Activated naive CD8-positive, alpha-beta T cell (primary cell): ENCODE measurements around the gene RBM47.
A peak's percentile ranks its signal among the peaks of the same experiment; 100 is the strongest.

Source experiments
- H3K27ac Mint-ChIP-seq: one replicate; pipeline ENCODE4 v1.8.0; 2021; ENCODE audit warnings: mixed read lengths
- H3K27me3 Mint-ChIP-seq: one replicate; pipeline ENCODE4 v1.8.0; 2021; ENCODE audit warnings: mixed read lengths
- H3K36me3 Mint-ChIP-seq: one replicate; pipeline ENCODE4 v1.8.0; 2021; ENCODE audit warnings: mixed read lengths
- H3K4me1 Mint-ChIP-seq: one replicate; pipeline ENCODE4 v1.8.0; 2021; ENCODE audit warnings: low read depth, mixed read lengths
- H3K4me3 Mint-ChIP-seq: one replicate; pipeline ENCODE4 v1.8.0; 2021; ENCODE audit warnings: mild to moderate bottlenecking, mixed read lengths
- H3K9me3 Mint-ChIP-seq: one replicate; pipeline ENCODE4 v1.8.0; 2021; ENCODE audit warnings: low read depth, mixed read lengths

The RBM47 gene

GRCh38 chr4:40492691-40493090 lies 137.0 kb downstream of the RBM47 start:
- Mint-ChIP-seq H3K4me1 (no peaks in the 10 kb centered on the region), H3K4me3 (no peak overlapping the region), H3K9me3 (no peaks in the 10 kb centered on the region), H3K27ac (no peak overlapping the region), H3K27me3 (no peaks in the 10 kb centered on the region), H3K36me3 (no peaks in the 10 kb centered on the region)

DNA sequence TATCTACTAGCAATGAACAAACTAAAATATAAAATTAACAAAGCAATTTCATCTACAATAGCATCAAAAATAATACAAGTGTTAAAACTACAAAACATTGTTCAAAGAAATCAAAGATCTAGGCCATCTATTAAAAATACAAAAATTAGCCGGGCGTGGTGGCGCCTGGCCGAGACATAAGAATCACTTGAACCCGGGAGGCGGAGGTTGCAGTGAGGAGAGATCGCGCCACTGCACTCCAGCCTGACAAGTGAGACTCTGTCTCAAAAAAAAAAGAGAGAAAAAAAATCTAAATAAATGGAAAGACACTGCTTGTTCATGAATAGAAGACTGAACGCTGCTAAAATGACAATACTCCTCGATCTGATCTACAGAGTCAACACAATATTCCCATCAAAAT lies 139.2 kb downstream of the RBM47 start:
- no peak overlapping the region for H3K27ac Mint-ChIP-seq
- H3K4me3 Mint-ChIP-seq, result no peak overlapping the region
- H3K4me1 Mint-ChIP-seq, result no peaks in the 10 kb centered on the region
- H3K9me3 Mint-ChIP-seq, result peaks cover 4% of the 10 kb centered on the region
- H3K36me3 Mint-ChIP-seq, result peaks cover 5% of the 10 kb centered on the region
- no peaks in the 10 kb centered on the region for H3K27me3 Mint-ChIP-seq

GRCh38 chr4:40489961-40490360 lies 139.7 kb downstream of the RBM47 start:
- Mint-ChIP-seq H3K4me1 (no peaks in the 10 kb centered on the region), H3K27me3 (no peaks in the 10 kb centered on the region), H3K9me3 (peaks cover 4% of the 10 kb centered on the region), H3K36me3 (peaks cover 5% of the 10 kb centered on the region), H3K27ac (no peak overlapping the region), H3K4me3 (no peak overlapping the region)

- H3K9me3 Mint-ChIP-seq, result peaks cover 4% of the 10 kb centered on the region
- H3K4me1 Mint-ChIP-seq, result no peaks in the 10 kb centered on the region
- no peaks in the 10 kb centered on the region for H3K27me3 Mint-ChIP-seq
- peaks cover 5% of the 10 kb centered on the region for H3K36me3 Mint-ChIP-seq
- no peak overlapping the region for H3K4me3 Mint-ChIP-seq
- no peak overlapping the region for H3K27ac Mint-ChIP-seq
Observed at GRCh38 chr4:40486534-40486933, 143.1 kb downstream of the RBM47 start.

GRCh38 chr4:40484346-40485090 lies 145.1 kb downstream of the RBM47 start:
- Mint-ChIP-seq H3K4me1 (no peaks in the 10 kb centered on the region), H3K36me3 (peaks cover 5% of the 10 kb centered on the region), H3K27me3 (no peaks in the 10 kb centered on the region), H3K4me3 (no peak overlapping the region), H3K27ac (no peak overlapping the region), H3K9me3 (peaks cover 4% of the 10 kb centered on the region)

DNA sequence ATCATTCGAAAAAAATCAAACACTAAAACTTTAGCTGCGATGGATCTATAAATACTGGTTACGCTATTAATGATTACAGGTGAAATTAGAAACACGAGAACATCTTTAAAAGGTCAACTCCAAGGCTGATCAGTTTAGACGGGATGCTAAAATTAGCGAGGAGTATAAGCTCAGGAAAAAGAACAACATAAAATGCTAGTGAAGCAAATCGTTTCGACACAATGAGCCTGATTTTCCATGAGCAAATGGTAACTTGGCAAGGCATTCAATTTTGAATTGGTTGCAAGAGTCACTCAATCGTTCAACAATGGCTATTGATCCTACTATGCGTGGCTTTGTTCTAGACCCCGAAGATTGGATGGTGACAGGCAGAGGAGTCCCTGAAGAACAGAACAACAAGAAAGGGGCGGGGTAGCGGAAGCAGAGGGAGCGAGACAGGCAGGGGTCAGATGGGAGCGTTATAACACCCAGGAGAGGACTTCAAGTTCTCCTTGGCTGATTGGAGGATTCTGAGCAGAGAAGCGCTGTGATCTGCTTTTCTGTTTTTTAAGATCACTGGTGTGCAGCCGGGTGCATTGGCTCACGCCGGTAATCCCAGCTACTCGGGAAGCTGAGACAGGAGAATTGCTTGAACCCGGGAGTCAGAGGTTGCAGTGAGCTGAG lies 146.5 kb downstream of the RBM47 start:
- no peaks in the 10 kb centered on the region for H3K4me1 Mint-ChIP-seq
- peaks cover 5% of the 10 kb centered on the region for H3K36me3 Mint-ChIP-seq
- H3K9me3 Mint-ChIP-seq, result peaks cover 4% of the 10 kb centered on the region
- no peak overlapping the region for H3K27ac Mint-ChIP-seq
- H3K4me3 Mint-ChIP-seq, result no peak overlapping the region
- H3K27me3 Mint-ChIP-seq, result no peaks in the 10 kb centered on the region

DNA sequence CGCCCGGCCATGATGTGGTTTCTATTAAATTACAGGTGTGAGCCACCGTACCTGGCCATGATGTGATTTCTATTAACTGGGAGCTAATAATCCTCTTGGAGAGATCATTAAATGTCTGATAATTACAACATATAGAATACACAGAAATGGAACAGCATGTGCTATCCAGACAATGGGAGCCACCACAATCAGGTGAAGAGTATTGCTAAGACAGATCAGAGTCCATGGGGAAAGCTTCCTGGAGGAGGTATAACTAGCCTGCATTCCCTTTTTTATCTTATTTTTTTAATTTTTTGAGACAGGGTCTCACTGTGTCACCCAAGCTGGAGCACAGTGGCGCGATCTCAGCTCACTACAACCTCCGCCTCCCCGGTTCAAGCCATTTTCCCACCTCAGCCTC lies 147.7 kb downstream of the RBM47 start:
- Mint-ChIP-seq H3K36me3 (peaks cover 5% of the 10 kb centered on the region), H3K27ac (no peak overlapping the region), H3K4me3 (no peak overlapping the region)

GRCh38 chr4:40480291-40480690 lies 149.4 kb downstream of the RBM47 start:
- peaks cover 3% of the 10 kb centered on the region for H3K4me1 Mint-ChIP-seq
- H3K27me3 Mint-ChIP-seq, result no peaks in the 10 kb centered on the region
- no peak overlapping the region for H3K27ac Mint-ChIP-seq
- no peak overlapping the region for H3K4me3 Mint-ChIP-seq
- no peaks in the 10 kb centered on the region for H3K36me3 Mint-ChIP-seq
- no peaks in the 10 kb centered on the region for H3K9me3 Mint-ChIP-seq

More for the DNA sequence above, 147.7 kb downstream of the RBM47 start:
- peaks cover 4% of the 10 kb centered on the region for H3K9me3 Mint-ChIP-seq
- no peaks in the 10 kb centered on the region for H3K4me1 Mint-ChIP-seq
- H3K27me3 Mint-ChIP-seq, result no peaks in the 10 kb centered on the region

GRCh38 chr4:40479378-40479777 lies 150.3 kb downstream of the RBM47 start:
- Mint-ChIP-seq H3K4me1 (peaks cover 7% of the 10 kb centered on the region), H3K4me3 (no peak overlapping the region), H3K9me3 (no peaks in the 10 kb centered on the region), H3K27ac (no peak overlapping the region), H3K36me3 (no peaks in the 10 kb centered on the region), H3K27me3 (no peaks in the 10 kb centered on the region)

DNA sequence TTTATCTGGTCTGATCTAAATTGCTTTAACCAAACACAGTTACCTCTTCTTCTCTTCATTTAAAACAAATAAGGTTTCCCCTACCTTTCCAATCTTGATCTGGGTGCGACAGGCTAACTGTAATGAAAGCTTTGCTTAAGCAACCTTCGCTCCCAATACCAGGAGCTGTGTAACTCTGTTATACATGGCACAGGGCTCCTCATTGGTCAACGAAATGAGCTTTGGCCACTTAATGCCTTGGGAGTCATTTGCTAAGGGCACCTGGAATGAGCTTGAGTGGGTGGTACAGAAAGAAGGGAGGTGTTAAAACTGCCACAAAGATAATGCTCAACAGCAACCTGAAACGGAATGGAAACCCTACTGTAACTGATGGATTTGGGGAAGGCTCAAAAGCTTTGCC lies 154.1 kb downstream of the RBM47 start:
- Mint-ChIP-seq H3K4me1 (peaks cover 7% of the 10 kb centered on the region), H3K9me3 (no peaks in the 10 kb centered on the region), H3K36me3 (no peaks in the 10 kb centered on the region), H3K27me3 (no peaks in the 10 kb centered on the region), H3K4me3 (no peak overlapping the region), H3K27ac (no peak overlapping the region)

DNA sequence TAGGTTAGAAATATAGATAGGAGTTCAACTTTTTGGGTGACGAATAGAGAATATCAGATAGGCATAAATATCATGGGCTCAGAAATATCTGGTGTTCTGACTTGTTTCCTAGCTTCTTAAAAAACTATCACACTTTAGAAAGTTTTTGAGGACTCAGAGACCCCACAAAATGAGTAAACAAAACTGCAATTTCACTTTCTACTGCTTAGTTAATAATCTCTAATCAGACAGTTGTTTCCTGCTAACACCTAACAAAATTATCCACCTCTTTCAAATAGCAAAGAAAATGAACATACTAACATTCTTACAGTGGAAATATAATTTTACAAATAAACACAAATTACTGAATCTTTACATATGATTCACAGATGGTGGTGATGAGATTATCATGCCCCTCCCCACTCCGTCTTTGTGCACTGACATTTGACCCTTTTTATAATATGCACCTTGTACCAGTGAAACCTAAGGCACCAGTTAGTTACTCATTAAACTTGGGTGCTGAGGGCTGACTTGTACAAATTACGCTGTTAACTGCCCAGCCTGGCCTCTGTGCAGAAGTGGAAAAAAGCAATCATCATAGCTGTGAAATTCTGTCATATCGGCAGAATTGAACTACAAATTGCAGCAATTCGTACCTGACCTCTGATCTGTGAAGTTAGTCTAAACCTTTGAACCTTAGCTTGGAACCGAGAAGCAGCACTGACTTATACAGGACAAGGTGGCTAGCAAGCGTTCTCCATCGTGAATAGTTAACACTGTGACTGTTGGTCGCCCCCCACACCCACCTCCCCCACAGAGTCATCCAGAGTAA lies 155.9 kb downstream of the RBM47 start:
- Mint-ChIP-seq H3K4me1 (peaks cover 7% of the 10 kb centered on the region), H3K27me3 (no peaks in the 10 kb centered on the region), H3K4me3 (no peak overlapping the region), H3K27ac (no peak overlapping the region), H3K36me3 (no peaks in the 10 kb centered on the region), H3K9me3 (no peaks in the 10 kb centered on the region)

- Mint-ChIP-seq H3K36me3 (no peaks in the 10 kb centered on the region), H3K4me1 (peaks cover 8% of the 10 kb centered on the region), H3K27ac (no peak overlapping the region), H3K27me3 (no peaks in the 10 kb centered on the region), H3K4me3 (no peak overlapping the region), H3K9me3 (no peaks in the 10 kb centered on the region)
Observed at GRCh38 chr4:40471923-40472322, 157.7 kb downstream of the RBM47 start.

GRCh38 chr4:40466789-40467188 lies 162.9 kb downstream of the RBM47 start:
- no peaks in the 10 kb centered on the region for H3K36me3 Mint-ChIP-seq
- no peaks in the 10 kb centered on the region for H3K9me3 Mint-ChIP-seq
- no peaks in the 10 kb centered on the region for H3K27me3 Mint-ChIP-seq
- H3K4me1 Mint-ChIP-seq, result peaks cover 6% of the 10 kb centered on the region
- no peak overlapping the region for H3K4me3 Mint-ChIP-seq
- H3K27ac Mint-ChIP-seq, result peak overlapping the region; percentile 42

- no peaks in the 10 kb centered on the region for H3K27me3 Mint-ChIP-seq
- no peaks in the 10 kb centered on the region for H3K9me3 Mint-ChIP-seq
- peaks cover 2% of the 10 kb centered on the region for H3K36me3 Mint-ChIP-seq
- peaks cover 6% of the 10 kb centered on the region for H3K4me1 Mint-ChIP-seq
- H3K27ac Mint-ChIP-seq, result no peak overlapping the region
- no peak overlapping the region for H3K4me3 Mint-ChIP-seq
Observed at GRCh38 chr4:40462326-40462725, 167.3 kb downstream of the RBM47 start.

DNA sequence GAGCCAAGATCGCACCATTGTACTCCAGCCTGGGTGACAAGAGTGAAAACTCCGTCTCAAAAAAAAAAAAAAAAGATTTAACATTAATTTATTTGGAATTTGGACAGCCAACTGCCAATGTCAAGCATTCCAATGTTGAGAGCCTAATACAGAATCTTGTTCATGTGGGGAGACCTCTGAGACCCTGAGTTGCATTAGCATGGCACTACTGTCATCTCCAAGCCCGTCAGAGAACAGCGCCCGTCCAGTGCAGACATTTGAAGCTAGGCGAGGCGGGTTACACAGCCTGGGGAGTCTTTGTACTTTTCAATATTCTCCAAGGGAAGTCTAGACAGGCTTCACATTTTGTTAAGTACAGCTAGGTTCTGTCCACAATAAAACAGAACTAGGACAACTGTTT lies 167.8 kb downstream of the RBM47 start:
- H3K4me3 Mint-ChIP-seq, result no peak overlapping the region
- H3K27ac Mint-ChIP-seq, result no peak overlapping the region
- H3K36me3 Mint-ChIP-seq, result peaks cover 2% of the 10 kb centered on the region
- peaks cover 5% of the 10 kb centered on the region for H3K4me1 Mint-ChIP-seq
- H3K27me3 Mint-ChIP-seq, result no peaks in the 10 kb centered on the region
- H3K9me3 Mint-ChIP-seq, result no peaks in the 10 kb centered on the region
